Measurements from ENCODE around the gene COA4. TPM values are rescaled to one million over a fixed set of nuclear protein-coding genes. Genes with fewer than 3 reads are reported as not detected.

COA4 gene
- total RNA-seq, 2 donors from 2014 or later: 60.8 to 111 TPM

- H3K27me3 ChIP-seq: no peaks in the 10 kb centered on the region
- H3K36me3 ChIP-seq: no peaks in the 10 kb centered on the region
- H3K4me3 ChIP-seq: no peak overlapping the region
- no peaks in the 10 kb centered on the region for H3K4me1 ChIP-seq
- no peaks in the 10 kb centered on the region for H3K9me3 ChIP-seq
- no peak overlapping the region for H3K9ac ChIP-seq (ENCODE audit: low read depth in 2 of 2, low read length in 2 of 2)
- intact Hi-C loops (cut with DNase I): no loop called here
- H3K27ac ChIP-seq: no peak overlapping the region
- no peak for TF ChIP-seq CTCF (IDR thresholded peaks at IDR 0.05)
- DNase-seq: no peak
These were observed 38.1 kb downstream of the COA4 start for GRCh38 chr11:73838443-73839122.

- Histone ChIP-seq H3K27ac (no peak overlapping the region), H3K36me3 (no peaks in the 10 kb centered on the region), H3K27me3 (no peaks in the 10 kb centered on the region), H3K9me3 (no peaks in the 10 kb centered on the region), H3K9ac (ENCODE audit: low read depth in 2 of 2, low read length in 2 of 2) (no peak overlapping the region), H3K4me1 (no peaks in the 10 kb centered on the region), H3K4me3 (no peak overlapping the region)
- intact Hi-C loops (cut with DNase I): no loop called here
- TF ChIP-seq CTCF (IDR thresholded peaks at IDR 0.05): no peak
- no peak for DNase-seq
These were observed 43.6 kb downstream of the COA4 start for GRCh38 chr11:73833067-73833466.

GRCh38 chr11:73830261-73830660, 46.4 kb downstream of the COA4 start:
- H3K9me3 ChIP-seq: no peaks in the 10 kb centered on the region
- no peaks in the 10 kb centered on the region for H3K4me1 ChIP-seq
- H3K27ac ChIP-seq: no peak overlapping the region
- no peak overlapping the region for H3K9ac ChIP-seq (ENCODE audit: low read depth in 2 of 2, low read length in 2 of 2)
- no peaks in the 10 kb centered on the region for H3K36me3 ChIP-seq
- H3K4me3 ChIP-seq: no peak overlapping the region
- intact Hi-C loops (cut with DNase I): no loop called here
- DNase-seq: no peak
- H3K27me3 ChIP-seq: no peaks in the 10 kb centered on the region
- no peak for TF ChIP-seq CTCF (IDR thresholded peaks at IDR 0.05)

Other genes with a start within 250 kb of the COA4 start
- 10 to 100 TPM; 12.3 to 20.1 TPM for gene PLEKHB1, start 230.3 kb downstream of the COA4 start, total RNA-seq
- 100 to 1,000 TPM; 160 to 198 TPM for gene RAB6A, start 115.8 kb downstream of the COA4 start, total RNA-seq
- 10 to 100 TPM; 44.4 to 49.8 TPM for gene MRPL48, start 89.0 kb downstream of the COA4 start, total RNA-seq
- 10 to 100 TPM; 13.2 to 17.8 TPM for gene PAAF1, start 153 bp upstream of the COA4 start, total RNA-seq
- gene DNAJB13, start 74.2 kb upstream of the COA4 start, total RNA-seq: not detected
- 10 to 100 TPM; 43.0 to 64.0 TPM for gene UCP2, start 106.0 kb upstream of the COA4 start, total RNA-seq
- gene UCP3, start 132.2 kb upstream of the COA4 start, total RNA-seq: 1 to 10 TPM in 1 of 2 donors, under 1 TPM in 1; 0.66 to 1.5 TPM

All from colonic mucosa (tissue), 4 donors.